ENCODE measurements around the gene WDR59. TPM values are rescaled to one million over a fixed set of nuclear protein-coding genes. Genes with fewer than 3 reads are reported as not detected.

The WDR59 gene
- total RNA-seq, 3 donors from 2014 or later = 21.8 to 61.0 (median 43.6) TPM

DNA sequence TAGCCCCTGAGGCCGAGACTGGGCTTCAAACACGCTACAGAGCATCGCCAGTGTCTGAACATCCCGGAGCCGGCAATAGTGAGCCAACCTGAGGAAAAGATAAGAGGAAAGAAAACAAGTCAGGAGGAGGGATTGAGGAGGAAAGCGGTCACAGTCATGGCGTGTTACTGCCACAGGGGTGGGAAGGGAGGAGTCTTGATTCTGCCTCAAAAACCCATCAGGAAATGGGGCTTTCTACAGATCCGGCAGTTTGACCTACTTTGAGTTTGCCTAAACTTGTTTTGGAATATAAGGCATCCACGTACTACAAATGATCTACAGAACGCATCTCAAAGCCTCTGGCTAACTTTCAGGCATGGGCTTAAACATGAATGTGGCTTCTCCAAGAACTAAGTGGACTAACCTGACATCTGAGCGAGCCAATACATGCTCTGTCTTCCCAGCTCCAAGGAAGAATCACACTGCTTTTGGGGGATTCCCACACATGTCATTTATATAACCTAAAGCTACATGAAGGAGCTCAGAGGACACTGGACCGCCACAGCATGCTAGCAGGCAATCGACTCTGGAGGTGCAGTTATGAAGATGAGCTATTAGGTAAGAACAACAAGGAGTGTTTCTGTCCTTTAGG lies 96.6 kb downstream of the WDR59 start:
- intact Hi-C loops (cut with DNase I; ENCODE audit: low total_unique reads) = no loop called here
- TF ChIP-seq POLR2AphosphoS5 (IDR thresholded peaks at IDR 0.05) (no peak), CTCF (IDR thresholded peaks at IDR 0.05) (no peak), POLR2A (IDR thresholded peaks at IDR 0.05) (no peak)
- Histone ChIP-seq H3K4me3 (no peak overlapping the region), H3K36me3 (no peaks in the 10 kb centered on the region), H3K4me1 (no peaks in the 10 kb centered on the region), H3K27me3 (no peaks in the 10 kb centered on the region), H3K27ac (no peak overlapping the region), H3K9me3 (no peaks in the 10 kb centered on the region)
- DNase-seq (ENCODE audit: low spot score in 2 of 2) = no peak

DNA sequence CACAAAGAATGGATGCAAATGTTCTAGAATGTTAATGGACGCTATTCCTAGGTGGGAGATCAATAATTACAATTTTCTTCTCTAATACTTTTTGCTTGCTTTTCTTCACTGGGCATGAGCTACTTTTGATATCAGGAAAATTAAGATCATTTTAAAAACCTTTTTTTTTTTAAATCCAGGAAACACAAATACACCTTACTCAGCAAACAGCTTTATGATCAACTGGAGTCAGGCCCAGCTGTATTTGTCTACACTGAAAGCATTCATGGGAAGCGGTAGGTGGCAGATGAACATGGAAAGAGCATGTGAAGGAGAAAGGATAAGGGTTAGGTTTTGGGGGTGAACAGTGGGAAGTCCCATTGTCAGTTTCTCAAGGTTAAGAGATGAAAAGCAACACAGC lies 97.8 kb downstream of the WDR59 start:
- DNase-seq (ENCODE audit: low spot score in 2 of 2) = no peak
- Histone ChIP-seq H3K36me3 (no peaks in the 10 kb centered on the region), H3K9me3 (no peaks in the 10 kb centered on the region), H3K4me1 (no peaks in the 10 kb centered on the region), H3K27me3 (no peaks in the 10 kb centered on the region), H3K4me3 (no peak overlapping the region), H3K27ac (no peak overlapping the region)
- TF ChIP-seq CTCF (IDR thresholded peaks at IDR 0.05) (no peak), POLR2A (IDR thresholded peaks at IDR 0.05) (no peak), POLR2AphosphoS5 (IDR thresholded peaks at IDR 0.05) (no peak)
- intact Hi-C loops (cut with DNase I; ENCODE audit: low total_unique reads) = no loop called here

DNA sequence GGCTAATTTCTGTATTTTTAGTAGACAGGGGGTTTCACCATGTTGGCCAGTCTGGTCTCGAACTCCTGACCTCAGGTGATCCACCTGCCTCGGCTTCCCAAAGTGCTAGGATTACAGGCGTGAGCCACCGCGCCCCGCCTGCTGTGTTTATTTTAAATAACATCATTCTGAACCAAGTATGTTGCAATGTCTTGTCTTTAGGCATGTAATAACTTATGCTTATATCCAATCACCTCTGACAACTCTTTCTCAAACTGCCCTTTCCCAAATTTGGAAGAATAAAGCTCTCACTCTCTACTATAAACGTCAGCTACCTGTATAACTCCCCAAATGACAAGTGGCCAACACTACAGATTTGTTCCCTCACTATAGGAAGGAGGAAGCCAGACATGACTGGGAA lies 107.2 kb downstream of the WDR59 start:
- no peaks in the 10 kb centered on the region for H3K9me3 ChIP-seq
- no peaks in the 10 kb centered on the region for H3K36me3 ChIP-seq
- H3K27me3 ChIP-seq = no peaks in the 10 kb centered on the region
- TF ChIP-seq CTCF (IDR thresholded peaks at IDR 0.05) = no peak
- no peak for TF ChIP-seq POLR2AphosphoS5 (IDR thresholded peaks at IDR 0.05)
- no peak for TF ChIP-seq POLR2A (IDR thresholded peaks at IDR 0.05)
- intact Hi-C loops (cut with DNase I; ENCODE audit: low total_unique reads) = no loop called here
- H3K4me1 ChIP-seq = no peaks in the 10 kb centered on the region
- no peak overlapping the region for H3K4me3 ChIP-seq
- no peak for DNase-seq (ENCODE audit: low spot score in 2 of 2)
- no peak overlapping the region for H3K27ac ChIP-seq

DNA sequence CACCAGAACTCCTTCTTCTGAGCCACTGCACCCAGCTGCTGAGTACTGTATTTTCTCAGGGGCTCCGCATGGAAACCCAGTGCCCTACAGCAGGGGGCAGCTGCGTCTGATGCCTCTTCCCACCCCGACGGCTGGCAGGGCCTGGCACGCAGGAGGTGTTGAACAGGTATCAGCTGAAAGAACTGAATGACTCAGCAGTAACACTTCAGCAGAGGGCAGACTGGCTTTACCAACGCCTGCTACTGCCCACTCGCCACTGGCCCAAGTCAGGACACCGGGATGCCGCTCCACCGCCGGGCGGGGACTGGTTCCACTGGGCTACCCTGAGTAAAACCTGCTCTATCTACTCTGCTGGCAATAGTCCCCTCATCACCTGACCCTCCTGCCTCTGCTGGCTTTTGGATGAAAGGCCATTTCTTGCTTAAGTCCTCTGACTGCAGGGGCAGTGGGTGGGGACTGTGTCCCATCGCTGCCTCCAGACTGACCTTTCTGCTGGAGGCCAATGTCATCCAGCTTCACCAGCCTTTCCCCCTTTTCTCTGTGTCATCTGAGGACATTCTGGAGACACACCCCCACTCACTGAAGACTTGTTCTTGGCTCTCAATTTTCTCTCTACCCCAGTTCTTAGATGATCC lies 109.9 kb downstream of the WDR59 start:
- no peak for DNase-seq (ENCODE audit: low spot score in 2 of 2)
- Histone ChIP-seq H3K4me3 (no peak overlapping the region), H3K9me3 (no peaks in the 10 kb centered on the region), H3K36me3 (no peaks in the 10 kb centered on the region), H3K4me1 (no peaks in the 10 kb centered on the region), H3K27ac (peak overlapping the region in 1 of 2 donors; percentile 13), H3K27me3 (no peaks in the 10 kb centered on the region)
- intact Hi-C loops (cut with DNase I; ENCODE audit: low total_unique reads) = no loop called here
- TF ChIP-seq CTCF (IDR thresholded peaks at IDR 0.05) (no peak), POLR2A (IDR thresholded peaks at IDR 0.05) (no peak), POLR2AphosphoS5 (IDR thresholded peaks at IDR 0.05) (no peak)

- Histone ChIP-seq H3K36me3 (no peaks in the 10 kb centered on the region), H3K27me3 (no peaks in the 10 kb centered on the region), H3K9me3 (no peaks in the 10 kb centered on the region), H3K4me1 (no peaks in the 10 kb centered on the region), H3K27ac (no peak overlapping the region), H3K4me3 (no peak overlapping the region)
- DNase-seq (ENCODE audit: low spot score in 2 of 2) = no peak
- intact Hi-C loops (cut with DNase I; ENCODE audit: low total_unique reads) = no loop called here
- no peak for TF ChIP-seq CTCF (IDR thresholded peaks at IDR 0.05)
- TF ChIP-seq POLR2AphosphoS5 (IDR thresholded peaks at IDR 0.05) = no peak
- TF ChIP-seq POLR2A (IDR thresholded peaks at IDR 0.05) = no peak
Measured at GRCh38 chr16:74874123-74874522, 110.8 kb downstream of the WDR59 start.
